ENCODE measurements around the gene MDN1.
"Not testable (repeated sequence)": the region's sequence is repeated elsewhere in the genome, so short reads cannot be mapped to it uniquely, and the experiment has no call there.

The MDN1 gene

GRCh38 chr6:89641581-89641980 is 178.0 kb downstream of the MDN1 start:
- DNase-seq = not testable (repeated sequence)

- DNase-seq = no peak
These were observed 178.8 kb downstream of the MDN1 start for GRCh38 chr6:89640804-89641203.

GRCh38 chr6:89638320-89639195 is 181.0 kb downstream of the MDN1 start, which contains the start of gene LYRM2:
TSS of gene LYRM2 (minus strand) at chr6:89638747. CDS start at chr6:89638716, 31 bp downstream.
- peak; percentile 64 for DNase-seq

- DNase-seq = no peak
These were observed 181.7 kb downstream of the MDN1 start for GRCh38 chr6:89637960-89638319.

GRCh38 chr6:89636412-89636811 is 183.2 kb downstream of the MDN1 start:
- DNase-seq = not testable (repeated sequence)

- no peak for DNase-seq
These were observed 189.1 kb downstream of the MDN1 start for GRCh38 chr6:89630488-89630887.

- no peak for DNase-seq
These were observed 195.8 kb downstream of the MDN1 start for GRCh38 chr6:89623749-89624148.

GRCh38 chr6:89619567-89619966 is 200.0 kb downstream of the MDN1 start:
- no peak for DNase-seq

GRCh38 chr6:89618026-89618425 is 201.6 kb downstream of the MDN1 start:
- no peak for DNase-seq

- no peak for DNase-seq
These were observed 203.1 kb downstream of the MDN1 start for GRCh38 chr6:89616531-89616930.

- no peak for DNase-seq
These were observed 203.7 kb downstream of the MDN1 start for GRCh38 chr6:89615882-89616281.

- DNase-seq = no peak
These were observed 205.8 kb downstream of the MDN1 start for GRCh38 chr6:89613790-89614189.

GRCh38 chr6:89612121-89612520 is 207.5 kb downstream of the MDN1 start:
- no peak for DNase-seq

GRCh38 chr6:89611666-89612065 is 207.9 kb downstream of the MDN1 start:
- DNase-seq = no peak

GRCh38 chr6:89610149-89610642 is 209.4 kb downstream of the MDN1 start:
- no peak for DNase-seq

GRCh38 chr6:89605861-89606260 is 213.7 kb downstream of the MDN1 start:
- no peak for DNase-seq

GRCh38 chr6:89604653-89605052 is 214.9 kb downstream of the MDN1 start:
- no peak for DNase-seq

GRCh38 chr6:89602166-89602565 is 217.4 kb downstream of the MDN1 start:
- no peak for DNase-seq

- no peak for DNase-seq
These were observed 219.9 kb downstream of the MDN1 start for GRCh38 chr6:89599727-89600126.

GRCh38 chr6:89597988-89598387 is 221.6 kb downstream of the MDN1 start:
- DNase-seq = no peak

- no peak for DNase-seq
These were observed 222.2 kb downstream of the MDN1 start for GRCh38 chr6:89597372-89597771.

- DNase-seq = no peak
These were observed 223.1 kb downstream of the MDN1 start for GRCh38 chr6:89596484-89596883.

GRCh38 chr6:89596056-89596455 is 223.5 kb downstream of the MDN1 start:
- no peak for DNase-seq
